ENCODE measurements around the gene NKD1.

DNA sequence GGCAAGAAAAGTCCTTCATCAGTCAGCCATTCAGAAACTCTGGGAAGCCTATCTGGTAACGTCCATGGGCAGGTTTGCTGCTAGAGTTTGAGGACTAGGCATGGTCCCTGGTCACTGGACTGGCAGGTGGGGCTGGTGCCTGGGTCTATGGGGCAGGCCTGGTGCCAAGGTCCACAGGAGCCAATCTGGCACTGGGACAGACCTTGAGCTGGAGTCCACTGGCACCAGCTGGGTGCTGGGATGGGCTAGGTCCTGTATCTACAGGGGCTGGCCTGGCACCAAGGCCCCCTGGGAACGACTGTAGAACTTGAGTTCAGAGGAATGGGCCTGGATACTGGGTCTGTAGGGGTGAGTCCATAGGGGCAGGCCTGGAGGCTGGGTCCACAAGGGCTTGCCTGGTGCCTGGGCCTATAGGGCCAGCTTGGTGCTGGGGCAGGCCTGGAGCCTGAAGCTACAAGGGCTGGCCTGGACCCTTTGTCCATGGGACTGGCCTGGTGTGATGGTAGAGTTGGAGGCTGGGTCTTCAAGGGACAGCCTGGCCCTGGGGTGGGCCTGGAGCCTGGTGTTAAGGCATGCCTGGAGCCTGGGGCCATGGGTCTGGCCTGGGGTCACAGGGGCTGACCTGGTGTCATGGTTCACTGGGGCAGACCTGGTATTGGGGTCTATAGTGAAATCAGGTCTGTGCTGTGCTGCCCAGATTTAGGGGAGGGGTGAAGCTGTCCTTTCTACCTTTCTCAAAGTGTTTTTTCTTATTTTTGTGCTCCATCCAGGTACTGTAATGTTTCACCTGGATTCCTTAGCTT, 30.5 kb upstream of the NKD1 start:
- TF ChIP-seq, protein P1, sequence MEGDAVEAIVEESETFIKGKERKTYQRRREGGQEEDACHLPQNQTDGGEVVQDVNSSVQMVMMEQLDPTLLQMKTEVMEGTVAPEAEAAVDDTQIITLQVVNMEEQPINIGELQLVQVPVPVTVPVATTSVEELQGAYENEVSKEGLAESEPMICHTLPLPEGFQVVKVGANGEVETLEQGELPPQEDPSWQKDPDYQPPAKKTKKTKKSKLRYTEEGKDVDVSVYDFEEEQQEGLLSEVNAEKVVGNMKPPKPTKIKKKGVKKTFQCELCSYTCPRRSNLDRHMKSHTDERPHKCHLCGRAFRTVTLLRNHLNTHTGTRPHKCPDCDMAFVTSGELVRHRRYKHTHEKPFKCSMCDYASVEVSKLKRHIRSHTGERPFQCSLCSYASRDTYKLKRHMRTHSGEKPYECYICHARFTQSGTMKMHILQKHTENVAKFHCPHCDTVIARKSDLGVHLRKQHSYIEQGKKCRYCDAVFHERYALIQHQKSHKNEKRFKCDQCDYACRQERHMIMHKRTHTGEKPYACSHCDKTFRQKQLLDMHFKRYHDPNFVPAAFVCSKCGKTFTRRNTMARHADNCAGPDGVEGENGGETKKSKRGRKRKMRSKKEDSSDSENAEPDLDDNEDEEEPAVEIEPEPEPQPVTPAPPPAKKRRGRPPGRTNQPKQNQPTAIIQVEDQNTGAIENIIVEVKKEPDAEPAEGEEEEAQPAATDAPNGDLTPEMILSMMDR (IDR thresholded peaks at IDR 0.05), result no peak
- TF ChIP-seq POLR2A (IDR thresholded peaks at IDR 0.05) (no peak), EP300 (IDR thresholded peaks at IDR 0.05) (no peak), POLR2AphosphoS5 (IDR thresholded peaks at IDR 0.05) (no peak)

Measured in stomach (tissue), 4 donors.